Epithelial cell of prostate (primary cell): ENCODE results near the gene SRCAP.

ENCODE experiments used
- DNase-seq: peaks from one replicate; pipeline ENCODE4 v3.0.0-alpha.2; 2011; ENCODE audit warnings: low read depth, low spot score
- H3K27ac ChIP-seq: fragments of 450-650 bp; 2 replicates; pipeline ENCODE4 v1.5.1; 2017; ENCODE audit warnings: mild to moderate bottlenecking

The SRCAP gene

DNA sequence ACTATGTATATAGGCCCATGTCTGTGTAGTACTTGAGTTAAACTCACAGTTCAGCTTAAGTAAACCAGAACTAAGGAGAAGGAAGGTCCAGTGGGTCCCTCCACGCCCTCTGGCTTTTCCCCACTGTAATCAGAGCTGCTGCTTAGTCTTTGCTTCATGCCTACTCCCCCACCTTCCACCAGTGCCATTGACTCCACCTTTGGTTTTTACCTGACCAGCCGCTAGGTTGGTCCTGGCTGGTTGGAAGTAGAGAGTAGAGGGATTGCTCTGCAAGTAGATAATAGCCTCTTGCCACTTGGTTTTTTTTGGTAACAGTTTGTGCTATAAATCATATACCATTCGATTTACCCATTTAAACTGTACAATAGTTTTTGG, 26.4 kb downstream of the SRCAP start:
- no peak for DNase-seq
- no peak overlapping the region for H3K27ac ChIP-seq

DNA sequence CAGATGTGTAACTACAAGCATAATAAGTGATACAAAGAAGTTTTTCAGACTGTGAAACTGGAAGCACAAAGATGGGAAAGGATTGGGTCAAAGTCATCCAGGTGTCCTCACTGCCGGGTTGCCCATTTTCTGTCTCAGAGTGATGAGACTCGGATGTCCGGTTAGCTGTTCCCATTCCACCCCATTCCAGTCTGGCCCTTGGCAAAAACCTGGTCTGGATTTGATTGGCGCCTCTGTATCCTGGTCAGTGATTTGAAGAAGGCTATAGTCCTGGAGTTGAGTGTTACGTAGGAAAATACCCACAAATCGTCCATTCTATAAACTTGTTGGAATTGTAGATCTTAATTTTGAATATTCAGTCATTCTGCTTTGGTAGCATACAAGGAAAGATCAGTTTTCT, 29.4 kb downstream of the SRCAP start:
- DNase-seq: no peak
- H3K27ac ChIP-seq: no peak overlapping the region

DNA sequence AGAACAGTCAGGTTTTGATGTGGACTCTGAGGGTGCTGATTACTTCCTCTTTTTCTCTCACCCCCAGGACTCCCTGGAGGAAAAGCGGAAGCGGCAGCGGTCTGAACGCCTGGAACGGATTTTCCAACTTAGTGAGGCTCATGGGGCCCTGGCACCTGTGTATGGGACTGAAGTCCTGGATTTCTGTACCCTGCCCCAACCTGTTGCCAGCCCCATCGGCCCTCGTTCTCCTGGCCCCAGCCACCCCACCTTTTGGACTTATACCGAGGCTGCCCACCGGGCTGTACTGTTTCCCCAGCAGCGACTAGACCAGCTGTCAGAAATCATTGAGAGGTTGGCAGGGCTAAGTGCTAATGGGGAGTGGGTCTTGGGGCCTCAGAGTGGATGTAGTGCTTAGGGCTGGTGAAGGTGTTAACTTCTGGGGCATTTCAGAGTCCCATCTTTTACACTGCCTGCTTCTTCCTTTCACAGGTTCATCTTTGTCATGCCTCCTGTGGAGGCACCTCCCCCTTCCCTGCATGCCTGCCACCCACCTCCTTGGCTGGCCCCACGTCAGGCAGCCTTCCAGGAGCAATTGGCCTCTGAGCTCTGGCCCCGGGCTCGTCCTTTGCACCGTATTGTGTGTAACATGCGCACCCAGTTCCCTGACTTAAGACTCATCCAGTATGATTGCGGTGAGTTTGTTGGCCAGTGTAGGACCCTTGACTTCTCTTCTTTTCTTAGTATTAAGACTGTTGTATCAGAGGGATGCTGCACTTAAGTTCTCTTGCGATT, 30.1 kb downstream of the SRCAP start:
- no peak for DNase-seq
- H3K27ac ChIP-seq: no peak overlapping the region

DNA sequence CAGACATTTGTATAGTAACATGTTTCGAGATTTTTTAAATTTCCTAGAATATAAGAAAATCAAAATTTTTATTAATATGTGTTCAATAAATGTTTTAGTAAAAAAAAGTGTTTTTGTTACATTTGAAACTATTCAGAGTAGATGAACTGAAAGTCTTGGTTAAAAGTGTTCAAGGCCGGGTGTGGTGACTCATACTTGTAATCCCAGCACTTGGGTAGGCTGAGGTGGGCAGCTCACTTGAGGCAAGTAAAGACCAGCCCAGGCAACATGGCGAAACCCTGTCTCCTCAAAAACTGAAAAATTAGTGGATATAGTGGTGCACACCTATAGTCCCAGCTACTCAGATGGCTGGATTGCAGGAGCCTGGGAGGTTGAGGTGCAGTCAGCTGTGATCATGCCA, 32.4 kb downstream of the SRCAP start:
- no peak for DNase-seq
- H3K27ac ChIP-seq: no peak overlapping the region

DNA sequence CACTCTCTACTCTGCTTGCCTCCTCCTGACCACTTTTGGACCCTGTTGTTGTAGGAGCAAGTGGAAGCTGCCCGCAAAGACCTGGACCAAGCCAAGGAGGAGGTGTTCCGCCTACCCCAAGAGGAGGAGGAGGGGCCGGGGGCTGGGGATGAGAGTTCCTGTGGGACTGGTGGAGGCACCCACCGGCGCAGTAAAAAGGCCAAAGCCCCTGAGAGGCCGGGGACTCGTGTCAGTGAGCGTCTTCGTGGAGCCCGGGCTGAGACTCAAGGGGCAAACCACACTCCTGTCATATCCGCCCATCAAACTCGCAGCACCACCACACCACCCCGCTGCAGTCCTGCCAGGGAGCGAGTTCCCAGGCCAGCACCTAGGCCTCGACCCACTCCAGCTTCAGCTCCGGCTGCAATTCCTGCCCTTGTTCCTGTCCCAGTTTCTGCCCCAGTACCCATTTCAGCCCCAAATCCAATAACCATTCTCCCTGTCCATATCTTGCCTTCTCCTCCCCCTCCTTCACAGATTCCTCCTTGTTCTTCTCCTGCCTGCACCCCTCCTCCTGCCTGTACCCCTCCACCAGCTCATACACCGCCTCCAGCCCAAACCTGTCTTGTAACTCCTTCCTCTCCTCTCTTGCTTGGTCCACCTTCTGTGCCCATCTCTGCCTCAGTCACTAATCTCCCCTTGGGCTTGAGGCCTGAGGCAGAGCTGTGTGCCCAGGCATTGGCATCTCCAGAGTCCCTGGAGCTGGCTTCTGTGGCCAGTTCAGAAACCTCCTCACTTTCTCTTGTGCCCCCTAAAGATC, 38.2 kb downstream of the SRCAP start:
- no peak for DNase-seq
- no peak overlapping the region for H3K27ac ChIP-seq

DNA sequence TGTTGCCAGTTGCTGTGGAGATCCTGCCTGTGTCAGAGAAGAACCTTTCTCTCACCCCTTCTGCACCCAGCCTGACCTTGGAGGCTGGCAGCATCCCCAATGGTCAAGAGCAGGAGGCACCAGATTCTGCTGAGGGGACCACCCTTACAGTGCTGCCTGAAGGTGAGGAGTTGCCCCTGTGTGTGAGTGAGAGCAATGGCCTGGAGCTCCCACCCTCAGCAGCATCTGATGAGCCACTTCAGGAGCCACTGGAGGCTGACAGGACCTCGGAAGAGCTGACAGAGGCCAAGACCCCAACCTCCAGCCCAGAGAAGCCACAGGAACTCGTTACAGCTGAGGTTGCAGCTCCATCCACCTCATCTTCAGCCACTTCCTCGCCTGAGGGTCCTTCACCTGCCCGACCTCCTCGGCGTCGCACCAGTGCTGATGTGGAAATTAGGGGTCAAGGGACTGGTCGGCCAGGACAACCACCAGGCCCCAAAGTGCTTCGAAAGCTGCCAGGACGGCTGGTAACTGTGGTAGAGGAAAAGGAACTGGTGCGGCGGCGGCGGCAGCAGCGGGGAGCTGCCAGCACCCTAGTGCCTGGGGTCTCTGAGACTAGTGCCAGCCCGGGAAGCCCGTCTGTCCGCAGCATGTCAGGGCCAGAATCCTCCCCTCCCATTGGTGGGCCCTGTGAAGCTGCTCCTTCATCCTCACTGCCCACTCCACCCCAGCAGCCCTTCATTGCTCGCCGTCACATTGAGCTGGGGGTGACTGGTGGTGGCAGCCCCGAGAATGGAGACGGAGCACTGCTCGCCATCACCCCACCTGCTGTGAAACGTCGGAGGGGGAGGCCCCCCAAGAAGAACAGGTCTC, 39.0 kb downstream of the SRCAP start:
- DNase-seq: no peak
- no peak overlapping the region for H3K27ac ChIP-seq

DNA sequence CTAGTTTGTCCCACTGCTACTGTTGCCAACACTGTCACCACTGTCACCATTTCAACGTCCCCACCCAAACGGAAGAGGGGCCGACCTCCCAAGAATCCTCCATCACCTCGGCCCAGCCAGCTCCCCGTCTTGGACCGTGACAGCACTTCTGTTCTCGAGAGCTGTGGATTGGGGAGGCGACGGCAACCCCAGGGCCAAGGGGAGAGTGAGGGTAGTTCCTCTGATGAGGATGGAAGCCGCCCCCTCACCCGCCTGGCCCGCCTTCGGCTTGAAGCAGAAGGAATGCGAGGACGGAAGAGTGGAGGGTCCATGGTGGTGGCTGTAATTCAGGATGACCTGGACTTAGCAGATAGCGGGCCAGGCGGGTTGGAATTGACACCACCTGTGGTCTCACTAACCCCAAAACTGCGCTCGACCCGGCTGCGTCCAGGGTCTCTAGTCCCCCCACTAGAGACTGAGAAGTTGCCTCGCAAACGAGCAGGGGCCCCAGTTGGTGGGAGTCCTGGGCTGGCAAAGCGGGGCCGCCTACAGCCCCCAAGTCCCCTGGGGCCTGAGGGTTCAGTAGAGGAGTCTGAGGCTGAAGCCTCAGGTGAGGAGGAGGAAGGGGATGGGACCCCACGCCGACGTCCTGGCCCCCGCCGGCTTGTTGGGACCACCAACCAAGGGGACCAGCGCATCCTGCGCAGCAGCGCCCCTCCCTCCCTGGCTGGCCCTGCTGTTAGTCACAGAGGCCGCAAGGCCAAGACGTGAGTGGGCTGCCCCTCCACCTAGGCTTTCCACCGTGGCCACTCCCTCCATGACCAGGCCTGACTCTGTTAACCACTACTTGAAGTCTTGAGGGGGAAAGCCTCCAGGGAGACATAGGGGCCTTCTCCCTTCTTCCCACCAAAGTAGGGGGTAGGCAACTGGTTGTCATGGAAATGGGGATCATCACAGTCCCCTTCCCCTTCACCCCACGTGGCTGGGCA, 40.3 kb downstream of the SRCAP start:
- H3K27ac ChIP-seq: peak overlapping the region; percentile 100
- no peak for DNase-seq

DNA sequence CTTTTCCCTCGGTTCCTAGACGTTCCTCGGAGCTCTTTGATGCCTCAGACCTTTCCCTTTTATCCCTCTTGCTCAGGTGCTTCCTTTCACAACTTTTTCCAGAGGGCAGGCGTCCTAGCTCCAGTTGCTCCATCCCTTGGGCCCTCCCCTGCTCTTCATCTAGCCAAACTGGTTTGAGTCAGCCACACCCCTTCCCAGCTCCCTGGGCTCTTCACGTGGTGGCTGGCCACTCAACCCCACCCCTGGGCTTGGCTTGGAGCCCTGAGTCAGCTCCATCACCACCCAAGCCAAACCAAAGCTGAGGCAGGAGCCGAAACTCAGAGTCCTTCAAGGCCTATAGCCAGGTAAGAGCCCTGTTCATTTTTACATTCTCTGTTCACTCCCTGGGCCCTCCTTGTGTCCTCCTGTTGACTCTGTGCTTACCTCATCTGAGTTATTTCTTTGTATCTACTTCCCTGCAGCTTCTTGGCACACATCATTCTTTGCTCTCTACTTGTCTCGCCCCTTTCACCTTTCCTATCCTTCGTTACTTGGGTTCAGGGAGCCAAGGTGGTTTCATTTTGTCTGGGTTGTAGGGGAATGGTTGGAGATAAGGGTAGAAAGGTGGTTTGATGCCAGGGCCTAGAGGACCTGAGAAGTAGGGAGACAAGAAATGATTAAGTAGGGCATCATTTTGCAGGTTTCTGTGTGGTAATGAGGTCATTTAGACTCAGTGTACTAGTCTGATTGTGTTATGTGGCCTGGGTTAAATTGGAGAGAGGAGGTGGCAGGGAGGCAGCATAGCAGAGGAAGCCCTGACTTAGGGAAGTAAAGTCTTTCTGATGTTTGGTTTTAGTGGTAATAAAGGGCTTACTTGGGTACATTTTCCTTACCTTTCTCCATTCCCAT, 41.6 kb downstream of the SRCAP start:
- peak; percentile 95 for DNase-seq
- peak overlapping the region; percentile 100 for H3K27ac ChIP-seq

DNA sequence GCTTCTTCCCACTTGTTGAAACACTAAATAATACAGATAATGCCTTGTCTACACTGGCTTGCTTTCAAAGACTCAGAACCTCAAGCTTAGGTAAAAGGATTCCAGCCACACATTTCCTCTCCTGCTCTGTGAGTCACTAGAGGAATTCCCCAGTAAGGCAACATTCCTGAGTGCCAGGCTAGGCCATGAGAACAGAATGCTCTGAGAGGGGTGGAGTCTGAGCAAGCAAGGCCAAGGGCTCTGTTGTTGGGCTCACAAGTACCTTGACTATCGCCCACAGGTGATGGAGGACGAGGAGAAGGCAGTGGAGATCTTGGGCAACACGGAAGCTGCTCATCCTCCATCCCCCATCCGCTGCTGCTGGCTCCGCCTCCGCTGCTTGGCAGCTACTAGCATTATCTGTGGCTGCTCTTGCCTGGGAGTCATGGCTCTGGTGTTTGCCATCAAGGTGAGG, 42.5 kb downstream of the SRCAP start:
- DNase-seq: peak; percentile 100
- peak overlapping the region; percentile 100 for H3K27ac ChIP-seq

DNA sequence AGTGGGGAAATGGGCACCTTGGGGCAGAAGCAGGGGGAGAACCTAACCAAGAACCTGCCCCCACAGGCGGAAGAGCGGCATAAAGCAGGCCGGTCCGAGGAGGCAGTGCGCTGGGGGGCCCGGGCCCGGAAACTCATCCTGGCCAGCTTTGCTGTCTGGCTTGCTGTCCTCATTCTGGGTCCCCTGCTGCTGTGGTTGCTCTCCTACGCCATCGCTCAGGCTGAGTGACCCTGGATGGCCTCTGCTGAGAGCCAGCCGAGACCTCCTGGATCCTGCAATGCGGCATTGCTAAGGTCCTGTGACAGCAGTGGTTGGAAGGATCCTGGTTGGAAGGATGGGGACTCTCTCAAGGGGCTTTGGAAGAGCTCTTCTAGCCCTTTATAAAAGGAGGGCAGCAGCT, 44.7 kb downstream of the SRCAP start:
- DNase-seq: no peak
- H3K27ac ChIP-seq: peak overlapping the region; percentile 100

DNA sequence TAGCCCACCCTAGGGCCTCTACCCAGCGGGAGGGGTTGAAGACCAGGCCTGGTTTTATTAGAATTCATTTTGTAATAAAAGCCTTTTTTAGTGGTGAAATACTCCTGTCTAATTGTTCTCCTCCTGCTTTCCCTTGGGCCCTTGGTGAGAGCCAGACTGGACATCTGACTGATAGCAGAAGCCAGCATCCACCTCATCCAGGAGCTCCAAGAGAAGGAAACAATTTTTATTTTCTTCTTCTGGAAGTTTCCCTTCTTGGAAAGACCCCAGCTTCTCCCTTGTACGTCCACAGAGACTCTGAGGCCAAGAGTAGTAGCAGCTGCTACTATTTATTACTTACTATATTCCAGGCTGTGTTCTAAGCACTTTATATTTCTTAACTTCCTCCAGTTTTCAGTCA, 45.2 kb downstream of the SRCAP start:
- DNase-seq: no peak

DNA sequence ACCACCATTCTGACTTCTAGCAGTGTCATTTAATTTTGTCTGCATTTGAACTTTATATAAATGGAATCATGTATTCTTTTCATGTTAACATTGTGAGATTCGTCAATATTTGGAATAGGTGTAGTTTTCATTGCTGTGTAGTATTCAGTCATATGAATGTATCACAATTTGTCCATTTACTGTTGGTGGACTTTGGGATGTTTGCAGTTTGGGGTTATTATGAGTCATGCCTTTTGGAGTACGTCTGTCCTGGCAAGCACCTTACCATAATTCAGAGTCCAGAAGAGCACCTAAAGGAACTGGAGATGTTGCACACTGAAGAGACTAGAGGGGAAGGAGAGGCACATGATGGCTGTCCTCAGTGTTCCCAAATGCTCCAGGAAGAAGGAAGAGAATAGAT, 46.1 kb downstream of the SRCAP start:
- peak overlapping the region; percentile 100 for H3K27ac ChIP-seq
- DNase-seq: no peak

More for the DNA sequence above, 45.2 kb downstream of the SRCAP start:
- peak overlapping the region; percentile 100 for H3K27ac ChIP-seq

DNA sequence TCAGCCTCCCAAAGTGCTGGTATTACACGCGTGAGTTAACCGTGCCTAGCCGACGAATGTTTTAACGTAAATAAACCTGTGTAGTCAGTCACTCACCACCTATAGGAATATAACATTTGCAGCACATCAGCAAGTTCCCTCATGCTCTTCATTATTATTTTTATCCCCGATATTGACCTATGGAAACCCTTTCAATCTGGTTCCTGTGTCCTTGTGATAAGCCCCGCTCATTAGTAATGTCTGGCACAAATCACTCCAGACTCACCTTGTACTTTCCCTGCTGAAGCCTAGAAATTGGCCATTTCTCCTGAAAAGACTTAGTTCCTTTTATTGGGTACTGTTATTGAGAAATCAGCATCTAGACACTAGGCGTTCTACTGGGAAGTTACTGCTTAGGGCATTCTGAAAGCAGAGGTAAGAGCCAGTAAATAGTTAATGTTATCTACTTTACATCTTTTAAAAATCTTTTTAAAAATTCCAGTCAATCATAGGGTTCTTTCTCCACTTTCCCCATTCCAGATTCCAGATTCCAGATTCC, 47.7 kb downstream of the SRCAP start:
- H3K27ac ChIP-seq: peak overlapping the region; percentile 69

DNA sequence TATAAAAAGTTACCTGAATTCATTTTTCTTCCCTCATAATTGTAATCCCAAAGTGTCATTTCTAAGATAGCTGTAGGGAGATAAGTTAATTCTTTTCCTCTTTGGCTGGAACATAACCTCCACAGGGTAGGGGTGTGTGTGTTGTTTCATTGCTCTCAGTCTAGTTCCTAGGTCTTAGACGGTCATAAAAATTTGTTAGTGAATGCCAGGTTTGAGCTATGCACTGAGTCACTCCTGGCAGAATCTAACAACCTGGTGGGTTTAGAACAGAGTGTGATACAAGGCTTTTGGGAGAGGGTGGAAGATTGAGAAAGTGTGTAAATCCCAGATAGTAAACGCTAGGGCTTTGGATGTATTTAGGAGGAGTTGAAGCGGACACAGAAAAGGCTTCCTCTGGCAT, 48.4 kb downstream of the SRCAP start:
- H3K27ac ChIP-seq: peak overlapping the region; percentile 69
- DNase-seq: peak; percentile 16

More for the DNA sequence above, 47.7 kb downstream of the SRCAP start:
- no peak for DNase-seq

DNA sequence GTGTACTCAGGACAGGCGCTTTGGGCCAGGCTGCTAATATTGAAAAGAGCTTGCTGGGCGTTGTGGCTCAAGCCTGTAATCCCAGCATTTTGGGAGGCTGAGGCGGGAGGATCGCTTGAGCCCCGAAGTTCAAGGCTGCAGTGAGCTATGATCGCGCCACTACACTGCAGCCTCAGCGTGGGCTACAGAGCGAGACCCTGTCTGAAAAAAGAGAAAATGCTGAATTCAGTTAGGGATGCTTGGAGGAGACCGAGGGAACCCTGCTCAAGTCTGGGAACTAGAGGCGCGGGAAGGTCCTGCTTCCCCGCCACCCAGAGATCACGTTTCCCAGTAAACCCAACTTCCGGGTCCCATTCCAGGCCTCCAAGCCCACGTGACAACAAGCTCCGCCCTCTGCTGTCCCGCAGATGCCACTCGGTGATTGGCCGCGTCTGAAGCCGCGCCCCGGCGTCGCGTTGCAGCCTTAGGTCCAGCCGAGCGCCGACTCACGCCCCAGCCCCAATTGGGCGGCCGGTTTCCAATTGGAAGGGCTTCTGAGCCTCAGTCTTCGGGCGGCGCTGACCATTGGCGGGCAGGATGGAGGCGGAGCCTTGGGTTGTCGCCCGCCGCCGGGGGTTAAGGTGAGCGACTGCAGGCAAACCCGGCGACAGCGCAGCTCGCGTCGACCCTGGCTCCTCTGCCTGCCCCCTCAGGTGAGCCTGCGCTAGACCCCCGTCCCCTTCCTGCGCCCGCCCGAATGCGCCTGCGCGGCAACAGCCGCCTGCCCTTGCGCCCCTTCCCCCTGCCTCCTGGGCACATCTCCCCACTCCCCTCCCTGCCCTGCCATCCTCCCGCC, 49.0 kb downstream of the SRCAP start, which contains the start of gene PHKG2:
TSS of gene PHKG2 (plus strand) at position 627 of the 835 bp plus-strand sequence. CDS start 396 bp downstream, outside the sequence.
- peak; percentile 94 for DNase-seq
- peak within 1 kb of the TSS; percentile 69 for H3K27ac ChIP-seq

DNA sequence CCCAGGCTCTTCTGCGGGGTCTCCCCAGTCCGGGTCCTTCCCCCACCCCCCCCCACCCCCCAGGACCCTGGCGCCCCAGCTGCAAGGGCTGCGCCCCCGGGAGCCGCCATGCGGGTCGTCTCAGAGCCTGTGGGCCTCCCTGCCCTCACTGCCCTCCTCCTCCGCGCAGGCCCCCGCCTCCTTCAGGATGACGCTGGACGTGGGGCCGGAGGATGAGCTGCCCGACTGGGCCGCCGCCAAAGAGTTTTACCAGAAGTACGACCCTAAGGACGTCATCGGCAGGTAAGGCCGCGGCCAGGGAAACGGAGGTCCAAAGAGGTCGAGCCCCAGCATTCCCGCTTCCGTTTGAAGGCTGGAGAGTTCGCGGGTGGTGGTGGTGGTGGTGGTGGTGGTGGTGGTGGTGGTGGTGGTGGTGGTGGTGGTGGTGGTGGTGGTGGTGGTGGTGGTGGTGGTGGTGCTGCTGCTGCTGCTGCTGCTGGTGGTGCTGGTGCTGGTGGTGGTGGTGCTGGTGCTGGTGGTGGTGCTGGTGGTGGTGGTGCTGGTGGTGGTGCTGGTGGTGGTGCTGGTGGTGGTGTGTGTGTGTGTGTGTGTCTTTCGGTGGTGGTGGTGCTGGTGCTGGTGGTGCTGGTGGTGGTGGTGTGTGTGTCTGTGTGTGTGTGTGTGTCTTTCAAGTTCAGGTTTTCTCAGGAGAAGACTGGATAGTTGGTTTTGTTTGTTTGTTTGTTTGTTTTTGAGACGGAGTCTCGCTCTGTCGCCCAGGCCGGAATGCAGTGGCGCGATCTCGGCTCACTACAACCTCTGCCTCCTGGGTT, 49.9 kb downstream of the SRCAP start:
- DNase-seq: no peak
- peak overlapping the region; percentile 69 for H3K27ac ChIP-seq
